HepG2 (cell line): Measurements from ENCODE around the gene SREBF1. TPM values are rescaled to one million over a fixed set of nuclear protein-coding genes. Genes with fewer than 3 reads are reported as not detected.

Experiments
- ARHGAP35 ChIP-seq: sonication (generic); formaldehyde crosslinking; IDR thresholded peaks from 2 replicates; pipeline ENCODE4 v1.9.0; 2022; ENCODE audit warnings: mild to moderate bottlenecking, inconsistent platforms, moderate library complexity, missing genetic modification reagents, borderline replicate concordance
- ARID4A ChIP-seq: sonication (generic); formaldehyde crosslinking; IDR thresholded peaks from 2 replicates; pipeline ENCODE4 v1.5.0; 2020; ENCODE audit warnings: mild to moderate bottlenecking, missing genetic modification reagents, borderline replicate concordance
- E2F2 ChIP-seq: sonication (generic); formaldehyde crosslinking; IDR thresholded peaks from 2 replicates; pipeline ENCODE4 v1.4.0; 2020; ENCODE audit warnings: missing genetic modification reagents, borderline replicate concordance
- ELF3 ChIP-seq: IDR thresholded peaks from 2 replicates; pipeline ENCODE4 v1.6.1; 2016; ENCODE audit warnings: missing genetic modification reagents, missing compliant biosample characterization
- HIVEP1 ChIP-seq: sonication (generic); formaldehyde crosslinking; IDR thresholded peaks from 2 replicates; pipeline ENCODE4 v1.4.0; 2020; ENCODE audit warnings: mild to moderate bottlenecking, missing genetic modification reagents
- KDM3A ChIP-seq: IDR thresholded peaks from 2 replicates; pipeline ENCODE4 v1.6.1; 2018; ENCODE audit warnings: low read depth, missing compliant biosample characterization
- LBX2 ChIP-seq: sonication (generic); formaldehyde crosslinking; IDR thresholded peaks from 2 replicates; pipeline ENCODE4 v1.5.0; 2020; ENCODE audit warnings: missing genetic modification reagents, mild to moderate bottlenecking, borderline replicate concordance
- MTF2 ChIP-seq: sonication (generic); formaldehyde crosslinking; IDR thresholded peaks from 2 replicates; pipeline ENCODE4 v1.5.0; 2020; ENCODE audit warnings: missing genetic modification reagents, borderline replicate concordance
- PAX8 ChIP-seq: sonication (generic); formaldehyde crosslinking; IDR thresholded peaks from 2 replicates; pipeline ENCODE4 v1.8.0; 2022; ENCODE audit warnings: mild to moderate bottlenecking, missing genetic modification reagents, borderline replicate concordance
- PBX2 ChIP-seq: IDR thresholded peaks from 2 replicates; pipeline ENCODE4 v1.6.1; 2016; ENCODE audit warnings: control low read depth
- PHF20 ChIP-seq: sonication (generic); formaldehyde crosslinking; IDR thresholded peaks from 2 replicates; pipeline ENCODE4 v1.5.0; 2020; ENCODE audit warnings: mild to moderate bottlenecking, missing genetic modification reagents
- POGK ChIP-seq: sonication (generic); formaldehyde crosslinking; conservative IDR thresholded peaks from 2 replicates; pipeline ENCODE4 v1.8.0; 2022; ENCODE audit warnings: mild to moderate bottlenecking, moderate library complexity, missing genetic modification reagents
- SAFB2 ChIP-seq: sonication (generic); formaldehyde crosslinking; IDR thresholded peaks from 2 replicates; pipeline ENCODE4 v1.5.1; 2020; ENCODE audit warnings: missing genetic modification reagents, low read depth, mild to moderate bottlenecking, borderline replicate concordance
- SSRP1 ChIP-seq: IDR thresholded peaks from 2 replicates; pipeline ENCODE4 v1.6.1; 2016; ENCODE audit warnings: control low read depth
- SYNCRIP ChIP-seq: fragments of 200-400 bp; formaldehyde crosslinking; IDR thresholded peaks from 2 replicates; pipeline ENCODE4 v1.6.1; 2018; ENCODE audit warnings: mild to moderate bottlenecking, low read depth, low read length; ENCODE audit not compliant: insufficient read depth
- TEAD3 ChIP-seq: optimal IDR thresholded peaks from 2 replicates; pipeline ENCODE3; 2016; ENCODE audit warnings: borderline replicate concordance
- ZNF232 ChIP-seq: sonication (generic); formaldehyde crosslinking; IDR thresholded peaks from 2 replicates; pipeline ENCODE4 v1.4.0; 2020; ENCODE audit warnings: missing genetic modification reagents, borderline replicate concordance
- ZNF670 ChIP-seq: sonication (generic); formaldehyde crosslinking; IDR thresholded peaks from 2 replicates; pipeline ENCODE4 v1.8.0; 2022; ENCODE audit warnings: mild to moderate bottlenecking, missing genetic modification reagents, borderline replicate concordance
- ZNF770 ChIP-seq: sonication (generic); formaldehyde crosslinking; IDR thresholded peaks from 2 replicates; pipeline ENCODE4 v1.5.0; 2020; ENCODE audit warnings: mild to moderate bottlenecking, missing genetic modification reagents
- polyA plus RNA-seq, 8 experiments: library from polyadenylated mRNA; depleted of rRNA in 3 of 8; stranded (reverse) in 7 of 8; unstranded in 1 of 8; fragments of >200 nt; fragmentation: Illumina TruSeq in 4 of 8; extraction: Trizol in 4 of 8; gene quantifications; 2 replicates each; pipeline versions ENCODE4 v1.2.1 to v1.2.3, GENCODE V29; 2011 to 2016; ENCODE audit warnings: low read depth in 4 of 8, missing spikeins in 1 of 8, mixed read lengths in 1 of 8; ENCODE audit not compliant: insufficient read depth in 1 of 8
- total RNA-seq, 5 experiments: library from RNA; depleted of rRNA; stranded (reverse); fragments of >200 nt; fragmentation: Illumina TruSeq; extraction: Trizol; gene quantifications; 2 replicates each; pipeline ENCODE4 v1.2.3, GENCODE V29; 2016; ENCODE audit warnings: low read depth in 1 of 5

Gene SREBF1
- total and polyA plus RNA-seq, 2 of the 13 experiments (the other 11 are each of a cell fraction or from before 2014, with no cell fraction given) = 34.3 to 38.0 TPM

GRCh38 chr17:17837380-17837821, 615 bp upstream of the SREBF1 start (continued):
- TF ChIP-seq E2F2 (no peak), ARHGAP35 (CRISPR knock-in tag) (no peak), PAX8 (CRISPR knock-in tag) (0 out of 2 replicates have a peak, but pooled peaks have one; percentile 20), ELF3 (CRISPR knock-in tag) (no peak; the same call in 1 of the 2 replicates), MTF2 (no peak), TEAD3 (CRISPR knock-in tag) (peak; percentile 69), ZNF232 (CRISPR knock-in tag) (no peak), ZNF770 (CRISPR knock-in tag) (peak; percentile 54; the same call in 1 of the 2 replicates), SSRP1 (CRISPR knock-in tag) (no peak), PBX2 (CRISPR knock-in tag) (no peak), SYNCRIP (no peak), PHF20 (CRISPR knock-in tag) (no peak), SAFB2 (CRISPR knock-in tag) (0 out of 2 replicates have a peak, but pooled peaks have one; percentile 23), ARID4A (CRISPR knock-in tag) (no peak), KDM3A (CRISPR knock-in tag) (no peak), HIVEP1 (CRISPR knock-in tag) (no peak), POGK (CRISPR knock-in tag) (0 out of 2 replicates have a peak, but pooled peaks have one; percentile 48), LBX2 (CRISPR knock-in tag) (no peak), ZNF670 (CRISPR knock-in tag) (no peak)
